Panc1 (cell line): Measurements from ENCODE around the gene CHKB.

ENCODE experiments used
- CTCF ChIP-seq: fragments of 450-650 bp; IDR thresholded peaks from 2 replicates; pipeline ENCODE4 v1.5.1; 2017; ENCODE audit warnings: mild to moderate bottlenecking
- POLR2AphosphoS5 ChIP-seq: IDR thresholded peaks from 2 replicates; pipeline ENCODE4 v1.6.1; 2012; ENCODE audit warnings: mild to moderate bottlenecking, low read depth, low read length, moderate library complexity
- REST ChIP-seq, 2 experiments: IDR thresholded peaks; 2 replicates each; pipeline ENCODE4 v1.6.1; 2011 to 2012; ENCODE audit warnings: low read depth in 2 of 2, control low read depth in 1 of 2, low read length in 1 of 2, mild to moderate bottlenecking in 1 of 2, moderate library complexity in 1 of 2; ENCODE audit not compliant: insufficient read depth in 1 of 2

GRCh38 chr22:50551160-50551752 is 31.4 kb downstream of the CHKB start:
- TF ChIP-seq CTCF (no peak), REST (IDR thresholded peaks at IDR 0.05; ENCODE audit: insufficient read depth in 1 of 2, low read depth in 2 of 2, low read length in 1 of 2) (no peak), POLR2AphosphoS5 (no peak)
